GM18508 (cell line): ENCODE results near the gene GOLGA7B.

Experiments
- ATAC-seq: cut with Tn5 transposase; IDR thresholded peaks from one replicate; pipeline ENCODE4 v1.9.1; 2021; ENCODE audit warnings: moderate number of reproducible peaks; ENCODE audit not compliant: insufficient read depth, unreplicated experiment

Gene GOLGA7B

DNA sequence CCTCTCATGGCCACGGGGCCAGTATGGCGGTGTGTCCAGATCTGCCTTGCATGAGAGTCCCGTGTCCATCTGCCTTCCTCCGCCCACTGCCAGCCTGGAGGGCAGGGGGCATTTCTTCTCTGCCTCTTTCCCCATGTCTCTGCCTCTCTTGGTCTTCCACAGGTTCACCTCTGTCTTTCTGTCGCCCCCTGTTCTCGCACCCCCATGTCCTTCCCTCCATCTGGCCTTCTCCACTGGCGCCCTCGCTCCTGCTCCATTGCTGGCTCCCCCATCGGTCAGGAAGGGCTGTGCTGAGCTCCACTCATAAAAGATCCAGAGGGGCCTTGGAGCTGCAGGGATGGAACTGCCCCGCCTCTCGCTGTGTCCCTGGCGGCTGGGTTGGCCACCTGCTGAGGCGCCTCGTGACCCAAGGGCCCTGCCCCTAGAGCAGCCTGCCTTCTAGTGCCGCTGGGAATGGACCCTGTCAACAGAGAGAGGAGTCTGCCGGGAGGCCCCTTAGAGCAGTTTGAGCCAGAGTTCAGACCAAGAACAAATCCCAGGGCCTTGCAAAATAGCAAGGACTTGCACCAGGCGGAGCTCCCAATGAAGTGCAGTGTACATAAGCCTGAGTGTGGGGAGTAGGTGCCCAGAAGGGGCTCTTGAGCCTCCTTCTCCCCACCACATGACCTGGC, 42.0 kb downstream of the GOLGA7B start:
- ATAC-seq: no peak

DNA sequence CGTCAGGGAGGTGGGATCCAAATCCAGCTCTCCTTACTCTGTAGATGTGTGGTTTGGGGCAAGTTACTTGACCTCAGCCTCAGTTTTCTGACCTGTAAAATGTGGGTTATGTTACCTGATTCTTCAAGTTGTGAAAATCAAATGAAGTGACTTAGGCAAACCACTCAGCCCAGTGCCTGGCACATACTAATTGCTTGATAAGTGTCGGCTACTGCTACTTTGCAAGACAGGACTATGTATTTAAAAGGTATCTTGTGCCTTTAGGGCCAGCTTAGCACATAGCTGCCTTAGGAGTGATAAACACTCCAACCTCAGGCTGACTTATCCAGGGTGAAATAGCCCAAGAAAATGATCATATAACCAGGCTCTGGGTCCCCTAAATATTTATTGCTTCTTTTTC, 42.9 kb downstream of the GOLGA7B start:
- no peak for ATAC-seq

DNA sequence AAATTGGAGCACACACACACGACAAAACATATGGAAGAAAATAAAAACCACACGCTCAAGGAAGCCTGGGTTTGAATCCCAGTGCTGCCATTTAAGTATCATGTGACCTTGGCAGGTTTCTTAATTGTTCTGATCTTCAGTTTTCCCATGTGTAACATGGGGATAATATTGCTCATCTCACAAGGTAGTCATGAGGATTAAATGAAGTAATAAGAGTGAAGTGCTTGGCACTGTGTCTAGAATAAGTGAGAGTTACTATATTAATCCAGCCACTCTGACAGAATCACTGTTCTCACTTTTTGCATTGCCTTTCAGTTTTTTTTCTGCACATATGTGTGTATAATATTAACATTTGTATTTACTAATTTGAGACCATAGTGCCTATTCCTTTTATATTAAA, 43.3 kb downstream of the GOLGA7B start:
- no peak for ATAC-seq

DNA sequence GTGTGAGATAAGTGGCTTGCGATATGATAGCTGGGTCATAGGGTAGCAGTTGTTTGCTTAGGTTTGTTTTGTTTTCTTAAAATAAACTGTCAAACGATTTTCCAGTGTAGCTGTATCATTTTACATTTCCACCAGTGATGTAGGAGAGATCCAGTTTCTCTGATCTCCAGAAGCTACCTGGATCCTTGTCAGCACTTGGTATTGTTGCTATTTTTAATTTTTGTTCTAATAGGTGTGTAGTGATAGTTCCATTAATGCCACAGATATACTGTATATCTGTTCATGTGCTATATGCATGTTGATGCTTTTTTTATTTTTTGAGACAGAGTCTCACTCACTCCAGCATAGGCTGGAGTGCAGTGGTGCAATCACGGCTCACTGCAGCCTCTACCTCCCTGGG, 44.4 kb downstream of the GOLGA7B start:
- ATAC-seq: no peak

DNA sequence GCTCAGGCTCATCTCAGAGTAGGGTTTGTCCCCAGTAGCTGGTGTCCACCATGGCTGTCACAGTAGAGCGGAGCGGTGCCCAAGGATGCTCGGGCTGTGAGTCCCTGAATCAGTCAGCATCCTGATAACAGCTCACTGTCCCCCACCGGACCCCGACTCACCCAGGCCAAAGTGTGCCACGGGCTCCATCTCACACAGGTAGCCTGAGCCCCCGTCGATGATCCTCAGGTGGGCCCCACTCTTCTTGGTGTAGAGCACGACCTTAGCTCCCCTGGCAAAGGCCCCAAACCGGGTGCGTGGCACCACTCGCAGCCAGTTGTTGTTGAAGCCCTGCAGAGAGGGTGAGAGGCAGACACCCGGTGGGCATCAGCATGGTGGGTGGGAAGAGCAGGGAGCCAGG, 45.4 kb downstream of the GOLGA7B start:
- ATAC-seq: no peak

DNA sequence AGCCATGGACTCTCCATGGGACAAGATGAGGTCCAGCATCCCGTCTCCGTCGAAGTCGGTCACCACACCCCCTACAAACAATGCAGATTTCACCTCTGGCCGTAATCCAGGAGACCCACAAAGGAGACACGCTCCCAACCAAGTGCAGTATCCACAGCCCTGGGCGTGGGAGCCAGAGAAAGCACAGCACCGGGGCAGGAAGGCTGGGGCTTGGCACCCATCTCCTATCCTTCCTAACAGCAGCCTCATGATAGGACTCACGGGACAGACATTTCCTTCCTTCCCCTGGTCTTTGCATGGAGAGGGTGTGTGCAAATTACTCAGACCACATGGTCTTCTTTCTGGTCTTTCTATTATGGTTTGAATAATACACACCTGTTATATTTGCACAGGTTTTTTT, 46.3 kb downstream of the GOLGA7B start:
- ATAC-seq: no peak

DNA sequence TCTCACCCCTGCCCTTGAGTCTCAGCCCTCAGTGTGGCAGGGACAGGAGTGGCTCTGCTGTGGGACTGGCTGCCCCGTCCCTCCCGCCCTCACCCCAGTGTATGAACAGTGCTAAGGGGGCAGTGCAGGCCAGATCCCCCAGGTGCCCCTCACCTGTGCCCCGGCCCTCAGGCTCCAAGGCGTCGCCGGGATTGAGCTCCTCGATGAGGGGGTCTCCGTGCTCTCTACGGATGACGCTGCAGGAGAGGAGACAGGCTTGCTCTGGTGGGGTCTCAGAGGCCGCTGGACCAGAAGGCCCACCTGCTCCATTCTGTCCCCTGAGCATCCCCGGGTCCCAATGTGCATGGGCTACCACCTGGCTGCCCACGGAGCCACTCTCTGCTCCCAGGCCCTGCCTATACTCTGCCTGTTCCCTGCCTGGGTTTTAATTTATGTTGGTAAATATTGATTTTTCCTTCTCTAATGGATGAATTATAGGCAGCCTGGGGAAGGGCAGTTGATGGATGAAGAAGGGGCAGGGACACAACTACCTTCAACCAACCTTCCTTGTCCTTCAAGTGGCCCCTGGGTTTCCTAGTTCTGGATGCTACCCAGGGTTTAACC, 47.2 kb downstream of the GOLGA7B start:
- ATAC-seq: no peak

DNA sequence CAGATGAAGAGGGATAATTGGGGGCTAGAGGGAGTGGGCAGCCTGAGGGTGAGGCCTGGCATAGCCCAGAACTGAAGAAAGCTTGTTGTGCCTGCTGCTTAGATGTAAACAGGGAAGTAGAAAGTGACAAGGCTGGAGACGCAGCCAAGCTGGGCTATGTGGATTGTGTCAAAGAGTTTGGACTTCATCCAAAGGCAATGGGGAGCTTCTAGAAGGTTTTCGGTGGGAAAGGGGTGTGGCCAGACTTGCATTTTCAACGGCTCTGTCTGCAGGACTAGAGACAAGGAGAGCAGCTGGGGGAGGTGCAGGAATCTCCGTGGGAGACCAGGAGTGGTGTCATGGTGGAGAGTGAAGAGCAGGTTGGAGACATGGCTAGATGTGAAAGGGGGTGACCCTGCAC, 48.8 kb downstream of the GOLGA7B start:
- no peak for ATAC-seq

DNA sequence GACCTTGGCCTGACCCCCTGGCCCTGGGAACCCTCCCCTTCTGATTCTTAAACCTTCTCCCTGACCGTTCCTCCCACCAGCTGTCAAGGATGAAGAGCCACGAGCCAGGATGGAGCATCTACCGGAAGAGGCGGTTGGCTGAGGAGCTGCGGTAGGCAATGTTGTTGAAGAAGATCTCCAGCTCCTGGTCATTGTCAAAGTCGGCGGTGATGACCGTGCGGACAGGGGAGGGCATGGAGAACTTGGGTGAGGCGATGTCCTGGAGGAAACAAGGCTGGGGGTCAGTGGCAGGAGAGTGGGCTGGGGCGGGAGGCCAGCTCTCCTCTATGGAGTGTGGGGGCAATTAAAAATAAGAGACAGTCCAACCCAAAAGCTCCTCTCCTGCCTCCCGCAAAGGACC, 51.7 kb downstream of the GOLGA7B start:
- no peak for ATAC-seq

DNA sequence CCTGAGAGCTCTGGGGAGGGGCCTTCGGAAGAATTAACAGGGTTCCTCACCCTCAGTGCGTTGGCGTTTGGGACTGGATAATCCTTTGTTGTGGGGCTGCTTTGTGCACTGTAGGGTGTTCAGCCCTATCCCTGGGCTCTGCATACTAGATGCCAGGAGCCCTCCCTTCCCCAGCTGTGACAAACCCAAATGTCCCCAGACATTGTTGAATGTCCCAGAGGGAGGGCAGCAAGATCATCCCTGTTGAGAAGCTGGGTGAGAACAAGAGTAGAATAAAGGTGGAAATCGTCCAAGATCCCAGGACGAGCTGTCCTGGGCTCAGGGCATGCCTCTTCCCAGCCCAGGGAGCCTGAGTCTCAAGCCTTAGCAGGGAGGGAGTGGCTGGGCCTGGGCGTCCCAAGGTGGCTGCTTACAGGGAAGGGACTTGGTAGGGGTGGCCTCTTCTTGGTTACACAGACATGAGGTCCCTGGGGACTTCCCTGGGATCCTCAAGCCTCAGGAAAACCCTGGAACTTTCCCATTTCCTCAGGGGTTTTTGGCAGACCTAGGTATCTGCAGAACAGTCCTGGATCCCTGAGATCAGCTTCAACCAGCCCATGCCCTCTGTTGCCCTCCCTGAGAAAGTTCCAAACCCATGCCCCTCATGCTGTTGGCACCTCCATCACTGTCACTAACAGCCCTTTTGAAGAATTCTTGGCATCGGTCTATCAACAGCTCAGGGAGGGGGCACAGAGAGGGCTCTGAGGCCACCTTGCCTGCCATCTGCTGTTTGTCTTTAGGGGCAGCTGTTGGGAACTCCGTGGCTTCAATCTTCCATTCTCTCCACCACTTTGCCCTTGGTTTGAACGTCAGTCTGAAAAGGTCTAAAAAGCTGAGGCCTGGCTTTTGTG, 53.7 kb downstream of the GOLGA7B start:
- no peak for ATAC-seq

DNA sequence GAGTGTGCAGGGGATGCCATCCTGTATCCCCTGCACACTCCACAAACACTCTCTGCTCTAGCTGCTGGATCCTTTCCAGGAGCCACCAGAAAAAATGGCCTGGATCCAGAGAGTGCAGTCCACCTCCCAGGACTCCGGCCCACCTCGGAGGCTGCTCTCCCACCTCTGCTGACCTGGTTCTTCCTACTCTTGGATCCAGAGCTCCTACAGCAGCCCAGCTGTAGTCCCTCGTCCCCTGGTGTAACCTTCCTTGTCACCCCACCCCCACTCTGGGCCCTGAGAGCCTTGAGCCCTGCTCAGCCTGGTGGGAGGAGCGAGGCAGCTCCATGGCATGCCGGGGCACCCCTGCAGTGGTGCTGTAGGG, 54.4 kb downstream of the GOLGA7B start:
- ATAC-seq: no peak

DNA sequence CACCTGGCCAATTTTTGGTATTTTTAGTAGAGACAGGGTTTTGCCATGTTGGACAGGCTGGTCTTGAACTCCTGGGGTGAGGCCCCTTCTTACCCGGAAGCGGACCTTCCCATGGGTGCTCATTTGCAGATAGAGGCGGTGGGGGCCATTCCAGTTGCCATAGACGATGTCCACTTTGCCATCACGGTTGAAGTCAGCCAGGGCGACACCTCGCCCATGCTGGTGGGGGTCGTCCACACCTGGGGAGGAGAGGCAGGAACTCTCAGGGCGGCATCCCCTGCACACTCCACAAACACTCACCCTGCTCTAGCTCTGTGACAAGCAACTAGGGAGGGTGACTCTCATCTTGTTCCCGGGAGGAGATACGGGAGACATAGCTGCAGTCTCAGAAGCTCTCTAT, 54.9 kb downstream of the GOLGA7B start:
- no peak for ATAC-seq

DNA sequence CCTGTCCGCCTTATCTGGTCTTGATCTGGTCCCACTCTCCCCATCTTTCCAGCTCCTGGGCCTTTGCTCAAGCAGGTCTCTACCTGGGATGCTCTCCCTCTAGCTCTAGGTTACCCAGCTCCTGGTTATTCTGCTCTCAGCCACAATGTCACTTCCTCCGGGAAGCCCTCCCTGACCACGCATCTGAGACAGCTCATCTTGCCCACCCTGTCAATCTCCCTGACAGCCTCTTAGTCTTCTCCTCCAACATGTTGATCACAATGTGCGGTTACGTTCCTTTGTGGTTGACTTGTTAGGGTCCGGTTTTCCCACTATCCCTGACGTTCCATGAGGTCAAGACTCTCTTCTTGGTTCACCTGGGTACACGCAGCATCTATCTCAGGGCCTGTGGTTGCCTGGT, 55.6 kb downstream of the GOLGA7B start:
- ATAC-seq: no peak

DNA sequence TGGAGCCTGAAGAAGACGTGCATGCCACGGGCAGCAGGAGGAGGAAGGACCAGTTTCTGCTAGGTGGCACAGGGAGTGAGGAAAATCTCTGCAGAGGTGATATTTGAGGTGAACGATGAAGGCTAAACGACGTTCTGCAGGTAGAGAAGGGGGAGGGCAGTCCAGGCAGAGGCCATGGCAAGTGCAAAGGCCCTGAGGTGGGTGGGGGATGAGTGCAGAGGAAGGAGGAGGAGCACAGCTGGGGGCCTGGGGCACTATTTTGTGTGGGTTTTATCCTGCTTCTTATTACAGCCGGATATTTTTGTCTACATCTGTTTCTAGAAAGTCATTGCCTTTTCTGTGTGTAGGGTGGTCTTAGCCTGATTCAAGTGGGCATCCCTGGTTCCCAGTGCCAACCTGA, 57.6 kb downstream of the GOLGA7B start:
- no peak for ATAC-seq

DNA sequence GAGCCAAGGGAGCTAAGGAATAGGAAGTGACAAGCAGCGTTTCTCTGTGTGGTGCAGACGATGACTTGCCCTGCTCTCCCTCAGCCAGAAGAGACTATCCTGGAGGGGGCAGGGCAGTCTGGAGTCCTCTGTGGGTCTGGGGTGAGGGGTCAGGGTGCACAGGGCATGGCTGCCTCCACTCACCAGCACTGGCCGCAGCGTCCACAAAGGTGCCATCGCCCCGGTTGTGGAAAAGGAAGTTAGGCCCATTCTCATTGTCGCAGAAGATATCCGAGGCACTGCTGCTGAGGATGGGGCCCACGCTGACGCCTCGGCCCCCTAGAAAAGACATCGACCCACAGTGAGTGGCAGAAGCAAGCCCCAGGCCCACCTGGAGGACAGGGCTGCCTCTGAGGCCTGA, 58.2 kb downstream of the GOLGA7B start:
- no peak for ATAC-seq

DNA sequence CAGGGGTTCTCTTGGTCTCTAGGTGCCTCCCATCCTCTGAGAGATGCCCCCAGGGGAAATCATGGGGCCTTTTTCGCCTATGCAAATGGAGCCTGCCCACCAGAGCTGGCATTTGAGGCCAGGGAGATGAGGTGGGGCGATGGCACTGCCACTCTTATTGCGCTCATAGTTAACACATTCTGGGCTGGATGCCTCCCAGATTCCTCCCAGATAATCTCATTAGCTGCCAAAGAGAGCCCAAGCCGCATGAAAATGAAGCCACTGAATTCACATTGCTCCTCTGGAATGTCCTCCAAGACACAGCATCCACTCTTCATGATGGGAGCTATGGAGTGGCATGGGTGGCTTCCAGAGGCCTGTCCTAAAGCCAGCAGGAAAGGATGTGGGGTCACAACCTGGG, 61.0 kb downstream of the GOLGA7B start:
- ATAC-seq: no peak

DNA sequence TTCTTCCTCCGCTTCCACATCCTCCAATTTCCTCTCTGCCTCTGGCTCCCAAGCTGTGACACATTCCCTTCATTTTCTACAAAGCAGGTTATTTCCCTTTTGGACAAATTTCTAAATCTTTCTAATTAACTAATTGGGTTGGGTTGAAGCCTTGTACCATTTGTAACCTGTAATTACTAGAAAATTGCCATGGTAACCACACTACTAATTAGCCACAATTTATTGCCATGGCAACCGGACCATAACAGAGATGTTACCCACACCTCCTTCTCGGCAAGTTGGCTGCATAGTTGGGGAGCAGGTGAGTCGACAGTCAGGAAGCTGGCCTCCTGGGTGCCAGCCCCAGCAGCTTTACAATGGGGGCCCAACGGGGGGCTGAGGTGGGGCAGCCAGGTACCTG, 61.6 kb downstream of the GOLGA7B start:
- ATAC-seq: no peak

DNA sequence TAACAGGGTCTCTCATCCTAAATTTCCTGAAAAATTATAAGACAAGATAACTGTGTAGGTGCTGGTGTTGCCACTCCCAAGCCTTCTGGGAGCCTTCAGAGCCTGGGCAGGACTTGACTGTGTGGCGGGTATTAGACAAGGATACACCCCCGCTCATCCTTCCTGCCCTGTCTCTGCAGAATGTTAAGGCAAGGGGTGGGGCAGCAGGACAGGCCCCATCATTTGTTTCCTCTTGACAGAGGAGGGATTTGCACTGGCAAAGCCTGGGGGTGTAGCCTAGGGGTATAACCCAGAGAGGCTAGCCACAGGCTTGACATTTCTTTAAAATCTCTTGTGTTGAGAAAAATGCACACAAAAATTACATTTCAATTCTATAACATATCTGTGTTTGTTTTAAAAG, 63.5 kb downstream of the GOLGA7B start:
- ATAC-seq: no peak

DNA sequence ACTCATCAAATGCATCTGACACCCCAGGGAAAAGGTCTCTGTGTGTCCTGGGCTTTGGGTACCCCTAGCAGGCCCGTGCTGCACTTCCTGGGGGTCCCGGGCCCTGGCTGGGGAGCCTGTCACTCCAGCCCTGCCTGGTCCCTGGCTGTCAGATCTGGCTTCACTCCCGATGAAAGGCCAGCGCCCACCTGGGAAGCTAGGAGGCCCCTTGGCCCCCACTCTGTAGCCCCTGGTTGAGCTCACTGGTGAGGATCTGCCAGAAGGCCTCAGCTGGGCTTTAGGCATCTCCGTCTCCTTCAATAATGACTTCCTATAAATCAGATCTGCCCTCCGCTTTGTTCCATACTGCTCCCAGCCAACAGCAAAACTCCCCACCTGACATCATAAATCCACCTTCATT, 64.0 kb downstream of the GOLGA7B start:
- ATAC-seq: no peak

DNA sequence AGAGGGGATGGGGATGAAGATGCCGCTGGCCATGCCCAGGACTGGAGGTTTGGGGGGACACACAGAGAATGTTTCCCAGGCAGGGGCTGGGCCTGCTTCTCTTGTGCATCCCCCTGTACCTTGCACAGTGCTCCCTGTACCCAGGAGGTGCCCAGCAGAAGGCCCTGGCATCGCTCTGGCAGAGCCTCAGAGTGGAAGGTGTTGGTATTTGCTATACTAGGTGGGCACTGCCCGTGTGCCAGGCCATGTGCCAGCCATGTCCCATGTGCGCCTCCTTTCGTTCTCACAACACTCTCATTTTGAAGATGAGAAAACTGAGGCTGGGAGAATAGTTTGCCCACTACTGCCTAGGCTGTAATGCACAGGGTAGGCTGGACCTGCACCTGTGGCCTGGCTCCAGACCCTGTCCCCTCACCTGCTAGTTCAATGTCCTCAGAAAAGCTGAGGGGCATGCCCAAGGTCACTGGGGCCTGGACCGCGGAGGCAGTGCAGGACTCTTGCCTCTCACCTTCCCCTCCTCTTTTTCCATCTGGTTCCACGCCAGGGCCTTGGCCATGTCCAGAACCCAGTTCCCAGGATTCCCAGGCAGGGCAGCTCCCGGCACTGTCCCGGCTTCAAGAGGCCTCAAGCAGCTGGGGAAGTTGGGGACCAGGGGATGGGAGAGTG, 64.7 kb downstream of the GOLGA7B start:
- no peak for ATAC-seq

DNA sequence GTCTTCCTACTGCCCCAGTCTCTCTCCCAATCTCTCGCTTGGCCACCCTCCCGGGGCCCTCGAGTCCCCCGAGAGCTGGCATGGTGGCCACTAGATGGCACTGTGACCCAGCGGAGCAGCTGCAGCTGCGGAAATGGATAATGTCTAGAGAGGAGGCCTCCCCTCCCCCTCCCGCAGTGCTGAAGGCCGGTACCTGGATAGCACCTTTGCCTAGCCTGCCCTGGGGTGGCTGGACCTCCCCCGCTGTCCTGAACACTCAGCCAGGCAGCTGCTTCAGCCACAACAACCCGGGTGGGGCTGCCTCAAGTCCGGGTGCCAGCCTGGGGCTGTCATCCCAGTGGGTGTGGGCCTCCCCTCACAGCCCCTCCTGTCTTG, 65.2 kb downstream of the GOLGA7B start:
- no peak for ATAC-seq
